Stimulated activated CD4-positive, alpha-beta T cell treated with anti-CD3 and anti-CD28 coated beads, TNF-alpha, amount 100 ng/mL, for 4 hours (primary cell): ENCODE results near the gene LIX1L.

Source experiments
- DNase-seq, 3 experiments: peaks; one replicate each; pipeline ENCODE4 v3.0.0-alpha.2; 2020; ENCODE audit warnings: low read depth in 3 of 3

The LIX1L gene

GRCh38 chr1:145963265-145964019 is 5.6 kb upstream of the LIX1L start:
- DNase-seq: no peak

GRCh38 chr1:145962157-145963102 is 4.6 kb upstream of the LIX1L start:
- DNase-seq: no peak

- peak in 2 of 3 experiments; percentile 33 to 50 for DNase-seq
Observed at GRCh38 chr1:145961425-145962156, 3.8 kb upstream of the LIX1L start.

- DNase-seq: no peak
Observed at GRCh38 chr1:145961109-145961424, 3.2 kb upstream of the LIX1L start.

- DNase-seq: no peak
Observed at GRCh38 chr1:145960468-145961108, 2.8 kb upstream of the LIX1L start.

GRCh38 chr1:145959957-145960467 is 2.2 kb upstream of the LIX1L start:
- DNase-seq: no peak

GRCh38 chr1:145959333-145959732 is 1.5 kb upstream of the LIX1L start:
- no peak for DNase-seq

- no peak for DNase-seq
Observed at GRCh38 chr1:145958734-145959133, 917 bp upstream of the LIX1L start.

GRCh38 chr1:145956781-145957442 is 905 bp downstream of the LIX1L start:
- no peak for DNase-seq

- DNase-seq: no peak
Observed at GRCh38 chr1:145956361-145956760, 1.5 kb downstream of the LIX1L start.

GRCh38 chr1:145955436-145955835 is 2.4 kb downstream of the LIX1L start:
- DNase-seq: no peak

GRCh38 chr1:145953861-145954260 is 4.0 kb downstream of the LIX1L start:
- no peak for DNase-seq

GRCh38 chr1:145952903-145953302 is 4.9 kb downstream of the LIX1L start:
- no peak for DNase-seq

- DNase-seq: no peak
Observed at GRCh38 chr1:145951526-145951925, 6.3 kb downstream of the LIX1L start.

GRCh38 chr1:145949219-145949618 is 8.6 kb downstream of the LIX1L start:
- DNase-seq: no peak

- DNase-seq: no peak
Observed at GRCh38 chr1:145947551-145947950, 10.3 kb downstream of the LIX1L start.

- DNase-seq: no peak
Observed at GRCh38 chr1:145946477-145946986, 11.3 kb downstream of the LIX1L start.

- DNase-seq: no peak
Observed at GRCh38 chr1:145944532-145944931, 13.3 kb downstream of the LIX1L start.

GRCh38 chr1:145942871-145943270 is 14.9 kb downstream of the LIX1L start:
- DNase-seq: no peak

GRCh38 chr1:145942405-145942804 is 15.4 kb downstream of the LIX1L start:
- DNase-seq: no peak

- no peak for DNase-seq
Observed at GRCh38 chr1:145937436-145937835, 20.4 kb downstream of the LIX1L start.
